H9 (cell line): Measurements from ENCODE around the gene PKP3. TPM values are rescaled to one million over a fixed set of nuclear protein-coding genes. Genes with fewer than 3 reads are reported as not detected.

Source experiments
- DNase-seq: peaks from one replicate; pipeline ENCODE4 v3.0.0-alpha.2; 2017
- H2AFZ ChIP-seq: one replicate; pipeline ENCODE4 v1.6.1; 2013; ENCODE audit warnings: mild to moderate bottlenecking, low read length, control low read depth, moderate library complexity
- H2AK5ac ChIP-seq: 2 replicates; pipeline ENCODE4 v1.6.1; 2013; ENCODE audit warnings: low read length, control low read depth, mixed read lengths; ENCODE audit not compliant: insufficient read length
- H2BK120ac ChIP-seq: one replicate; pipeline ENCODE4 v1.6.1; 2013; ENCODE audit warnings: low read depth, mild to moderate bottlenecking, low read length, control low read depth, inconsistent platforms; ENCODE audit not compliant: poor library complexity, severe bottlenecking
- H2BK12ac ChIP-seq: 2 replicates; pipeline ENCODE4 v1.6.1; 2013; ENCODE audit warnings: low read length, control low read depth, mixed read lengths, low read depth; ENCODE audit not compliant: insufficient read length
- H2BK15ac ChIP-seq: 2 replicates; pipeline ENCODE4 v1.6.1; 2013; ENCODE audit warnings: low read depth, low read length, control low read depth
- H2BK20ac ChIP-seq: one replicate; pipeline ENCODE4 v1.6.1; 2013; ENCODE audit warnings: low read depth, mild to moderate bottlenecking, low read length, control low read depth, inconsistent platforms; ENCODE audit not compliant: poor library complexity, severe bottlenecking
- H2BK5ac ChIP-seq: 2 replicates; pipeline ENCODE4 v1.6.1; 2013; ENCODE audit warnings: low read length, control low read depth, mixed read lengths; ENCODE audit not compliant: insufficient read length
- H3K14ac ChIP-seq: 2 replicates; pipeline ENCODE4 v1.6.1; 2013; ENCODE audit warnings: low read length, control low read depth; ENCODE audit not compliant: insufficient read depth
- H3K18ac ChIP-seq: 2 replicates; pipeline ENCODE4 v1.6.1; 2013; ENCODE audit warnings: low read depth, mild to moderate bottlenecking, mixed read lengths, low read length, control low read depth; ENCODE audit not compliant: insufficient read length
- H3K23ac ChIP-seq: 2 replicates; pipeline ENCODE4 v1.6.1; 2013; ENCODE audit warnings: low read length, control low read depth, mixed read lengths, low read depth; ENCODE audit not compliant: insufficient read length
- H3K23me2 ChIP-seq: 2 replicates; pipeline ENCODE4 v1.6.1; 2013; ENCODE audit warnings: low read depth, mild to moderate bottlenecking, mixed read lengths, low read length, control low read depth; ENCODE audit not compliant: insufficient read length, poor library complexity, severe bottlenecking
- H3K27ac ChIP-seq: 2 replicates; pipeline ENCODE4 v1.5.1; 2013; ENCODE audit warnings: low read length, control low read depth, mixed read lengths, low read depth; ENCODE audit not compliant: insufficient read length
- H3K27me3 ChIP-seq: 2 replicates; pipeline ENCODE4 v1.6.1; 2013; ENCODE audit warnings: low read length, control low read depth, inconsistent platforms; ENCODE audit not compliant: insufficient read depth
- H3K4ac ChIP-seq: 2 replicates; pipeline ENCODE4 v1.6.1; 2013; ENCODE audit warnings: low read depth, mild to moderate bottlenecking, control low read depth, inconsistent platforms, low read length, moderate library complexity
- H3K4me1 ChIP-seq: 2 replicates; pipeline ENCODE4 v1.6.1; 2013; ENCODE audit warnings: low read length, control low read depth, inconsistent platforms; ENCODE audit not compliant: insufficient read depth
- H3K4me2 ChIP-seq: 2 replicates; pipeline ENCODE4 v1.6.1; 2013; ENCODE audit warnings: low read length, control low read depth, mixed read lengths; ENCODE audit not compliant: insufficient read length, insufficient read depth
- H3K56ac ChIP-seq: 2 replicates; pipeline ENCODE4 v1.6.1; 2013; ENCODE audit warnings: low read depth, mild to moderate bottlenecking, mixed read lengths, low read length, control low read depth; ENCODE audit not compliant: insufficient read length
- H3K79me1 ChIP-seq: 2 replicates; pipeline ENCODE4 v1.6.1; 2013; ENCODE audit warnings: low read depth, mild to moderate bottlenecking, moderate library complexity, low read length, control low read depth, inconsistent platforms; ENCODE audit not compliant: insufficient read depth, poor library complexity, severe bottlenecking
- H3K79me2 ChIP-seq: 2 replicates; pipeline ENCODE4 v1.6.1; 2013; ENCODE audit warnings: low read length, control low read depth, inconsistent platforms; ENCODE audit not compliant: insufficient read depth
- H3K9ac ChIP-seq: 2 replicates; pipeline ENCODE4 v1.6.1; 2013; ENCODE audit warnings: low read length, control low read depth, mixed read lengths; ENCODE audit not compliant: insufficient read length; ENCODE audit errors: extremely low read depth
- H3K9me3 ChIP-seq: one replicate; pipeline ENCODE4 v1.6.1; 2013; ENCODE audit warnings: low read depth, low read length, inconsistent platforms; ENCODE audit not compliant: control insufficient read depth
- H3T11ph ChIP-seq: one replicate; pipeline ENCODE4 v1.6.1; 2013; ENCODE audit warnings: mild to moderate bottlenecking, low read length, control low read depth, inconsistent platforms
- H4K20me1 ChIP-seq: one replicate; pipeline ENCODE4 v1.6.1; 2013; ENCODE audit not compliant: control insufficient read depth, insufficient read length, insufficient read depth
- H4K5ac ChIP-seq: 2 replicates; pipeline ENCODE4 v1.6.1; 2013; ENCODE audit warnings: low read depth, mild to moderate bottlenecking, mixed read lengths, low read length, control low read depth; ENCODE audit not compliant: insufficient read length
- H4K8ac ChIP-seq: replicated peaks from 2 replicates; pipeline ENCODE4 v1.6.1; 2013; ENCODE audit warnings: low read length, control low read depth, mixed read lengths, low read depth; ENCODE audit not compliant: insufficient read length
- H4K91ac ChIP-seq: 2 replicates; pipeline ENCODE4 v1.6.1; 2013; ENCODE audit warnings: low read depth, mild to moderate bottlenecking, moderate library complexity, mixed read lengths, low read length, control low read depth; ENCODE audit not compliant: insufficient read length
- H3K27ac Mint-ChIP-seq, 3 experiments: 2 replicates in 2 of 3; 3 replicates in 1 of 3; pipeline ENCODE4 v1.8.0; 2020 to 2021; ENCODE audit warnings: mixed read lengths in 3 of 3, mild to moderate bottlenecking in 1 of 3, moderate library complexity in 1 of 3
- H3K27me3 Mint-ChIP-seq: 2 replicates; pipeline ENCODE4 v1.8.0; 2021; ENCODE audit warnings: low read depth, mild to moderate bottlenecking, moderate library complexity, mixed read lengths
- H3K36me3 Mint-ChIP-seq, 3 experiments: 2 replicates in 2 of 3; 3 replicates in 1 of 3; pipeline ENCODE4 v1.8.0; 2020 to 2021; ENCODE audit warnings: low read depth in 3 of 3, mixed read lengths in 3 of 3; ENCODE audit not compliant: insufficient read depth in 1 of 3
- H3K4me1 Mint-ChIP-seq, 2 experiments: 2 replicates each; pipeline ENCODE4 v1.8.0; 2020; ENCODE audit warnings: mixed read lengths in 2 of 2
- H3K4me3 Mint-ChIP-seq, 2 experiments: 2 replicates in 1 of 2; 3 replicates in 1 of 2; pipeline ENCODE4 v1.8.0; 2020 to 2021; ENCODE audit warnings: mild to moderate bottlenecking in 2 of 2, mixed read lengths in 2 of 2, moderate library complexity in 1 of 2
- H3K9me3 Mint-ChIP-seq, 2 experiments: 2 replicates in 1 of 2; 3 replicates in 1 of 2; pipeline ENCODE4 v1.8.0; 2020; ENCODE audit warnings: mild to moderate bottlenecking in 2 of 2, mixed read lengths in 2 of 2, moderate library complexity in 1 of 2
- CTCF ChIP-seq: fragments of 200-600 bp; sonication (generic); conservative IDR thresholded peaks from 3 replicates; pipeline ENCODE4 v1.8.0; 2021; ENCODE audit warnings: antibody characterized with exemption, mild to moderate bottlenecking
- WGBS: extraction: QIAGEN DNeasy Blood & Tissue Kit; methylation state at CpG from one replicate; pipeline ENCODE4 v1.1.7; 2013; ENCODE audit warnings: missing lambda C conversion rate, low lambda C conversion rate, mixed read lengths; ENCODE audit not compliant: insufficient read length; ENCODE audit errors: extremely low coverage; 5-methylcytosine and 5-hydroxymethylcytosine counted together
- total RNA-seq: library from RNA; stranded (reverse); gene quantifications from 2 replicates; pipeline ENCODE4 v1.2.1, GENCODE V29; 2021

The PKP3 gene
- total RNA-seq, 1 experiment from 2014 or later: 41.7 TPM

GRCh38 chr11:444396-445144 is 50.6 kb downstream of the PKP3 start:
- no peak overlapping the region for H2BK20ac ChIP-seq
- H3K23ac ChIP-seq: no peak overlapping the region
- no peaks in the 10 kb centered on the region for H3K79me2 ChIP-seq
- no peaks in the 10 kb centered on the region for H4K20me1 ChIP-seq
- H3K14ac ChIP-seq: no peak overlapping the region
- no peak overlapping the region for H3K9ac ChIP-seq
- H3K79me1 ChIP-seq: no peaks in the 10 kb centered on the region
- no CpG with 5 or more reads among the region's 12 CpGs for WGBS
- no peaks in the 10 kb centered on the region for H3K4me1 ChIP-seq
- H3K27ac Mint-ChIP-seq: no peak overlapping the region
- DNase-seq: no peak
- 0 out of 5 replicates have a peak overlapping the region, but pooled peaks of 1 of the 2 experiments have one; percentile 43 for H3K4me3 Mint-ChIP-seq
- no peak overlapping the region for H3K18ac ChIP-seq
- no peaks in the 10 kb centered on the region for H3K27me3 ChIP-seq
- H3K23me2 ChIP-seq: peaks cover 7% of the 10 kb centered on the region
- no peaks in the 10 kb centered on the region for H3K9me3 ChIP-seq
- no peak overlapping the region for H2BK120ac ChIP-seq
- no peak overlapping the region for H3K27ac ChIP-seq
- no peak overlapping the region for H4K5ac ChIP-seq
- no peaks in the 10 kb centered on the region for H3K36me3 Mint-ChIP-seq
- H3K4me2 ChIP-seq: no peak overlapping the region
- H2AK5ac ChIP-seq: no peak overlapping the region
- no peaks in the 10 kb centered on the region; a peak in 1 of 5 replicates for H3K9me3 Mint-ChIP-seq
- no peak overlapping the region for H3K56ac ChIP-seq
- H3K27me3 Mint-ChIP-seq: peaks cover 12% of the 10 kb centered on the region
- no peak overlapping the region for H2AFZ ChIP-seq
- H2BK12ac ChIP-seq: no peak overlapping the region
- no peak overlapping the region for H3K4ac ChIP-seq
- H2BK5ac ChIP-seq: no peak overlapping the region
- no peak for TF ChIP-seq CTCF
- peaks cover 10 to 18% of the 10 kb centered on the region in 2 experiments for H3K4me1 Mint-ChIP-seq
- no peak overlapping the region for H3T11ph ChIP-seq
- H4K8ac ChIP-seq: no peak overlapping the region
- no peak overlapping the region for H4K91ac ChIP-seq
- H2BK15ac ChIP-seq: no peak overlapping the region
